Activated CD4-positive, alpha-beta memory T cell treated with anti-CD3 and anti-CD28 coated beads, Interleukin-2, amount 10 ng/mL, durations not matched to agents 7 days and 5 days (primary cell): ENCODE results near the gene MAP2K3. TPM values are rescaled to one million over a fixed set of nuclear protein-coding genes. Genes with fewer than 3 reads are reported as not detected.
"Not testable (repeated sequence)": the region's sequence is repeated elsewhere in the genome, so short reads cannot be mapped to it uniquely, and the experiment has no call there.

Experiments
- CTCF ChIA-PET: fragments of 350-600 bp; sonication (Branson Sonifier 250); formaldehyde crosslinking; loops from one replicate; lab custom pipeline; 2021; ENCODE audit warnings: antibody characterized with exemption, inconsistent platforms; lab: Charles Lee
- POLR2A ChIA-PET: fragments of 350-600 bp; sonication (Branson Sonifier 250); formaldehyde crosslinking; loops from one replicate; lab custom pipeline; 2021; ENCODE audit warnings: antibody characterized with exemption; lab: Charles Lee
- DNase-seq: peaks from one replicate; pipeline ENCODE4 v3.0.0-alpha.2; 2020
- H3K27ac Mint-ChIP-seq: one replicate; pipeline ENCODE4 v1.8.0; 2021; ENCODE audit warnings: mild to moderate bottlenecking, mixed read lengths
- H3K27me3 Mint-ChIP-seq: one replicate; pipeline ENCODE4 v1.8.0; 2021; ENCODE audit warnings: mixed read lengths
- H3K36me3 Mint-ChIP-seq: one replicate; pipeline ENCODE4 v1.8.0; 2021; ENCODE audit warnings: low read depth, mixed read lengths
- H3K4me1 Mint-ChIP-seq: one replicate; pipeline ENCODE4 v1.8.0; 2021; ENCODE audit warnings: mixed read lengths
- H3K4me3 Mint-ChIP-seq: one replicate; pipeline ENCODE4 v1.8.0; 2021; ENCODE audit warnings: mild to moderate bottlenecking, mixed read lengths
- H3K9me3 Mint-ChIP-seq: one replicate; pipeline ENCODE4 v1.8.0; 2021; ENCODE audit warnings: mixed read lengths
- total RNA-seq, 2 experiments: library from RNA; stranded (reverse); gene quantifications; one replicate each; pipeline ENCODE4 v1.2.3, GENCODE V29; 2021

MAP2K3 gene
- total RNA-seq, 2 experiments from 2014 or later: 74.2 to 76.0 TPM

DNA sequence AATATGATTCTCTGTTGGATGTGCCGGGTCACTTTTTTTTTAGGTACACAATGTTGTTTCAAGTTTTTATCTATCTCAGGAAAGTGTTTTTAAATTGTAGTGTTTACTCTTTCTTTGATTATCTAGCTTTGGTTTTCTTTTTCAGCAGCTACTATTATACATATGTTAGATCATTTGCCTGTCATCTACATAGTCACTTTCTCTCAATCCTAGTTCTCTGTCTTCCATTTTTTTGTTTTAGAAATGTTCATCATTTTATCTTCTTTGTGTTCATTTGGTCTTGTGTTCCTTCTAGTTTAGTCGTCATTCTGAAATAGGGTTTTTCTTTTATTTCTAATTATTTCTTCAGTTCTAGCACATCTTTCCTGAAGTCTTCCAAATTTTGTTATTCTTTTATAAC lies 44.3 kb downstream of the MAP2K3 start:
- DNase-seq, CTCF ChIA-PET, H3K9me3 Mint-ChIP-seq, H3K27ac Mint-ChIP-seq, POLR2A ChIA-PET, H3K4me3 Mint-ChIP-seq, H3K27me3 Mint-ChIP-seq, H3K4me1 Mint-ChIP-seq, H3K36me3 Mint-ChIP-seq: not testable (repeated sequence)

DNA sequence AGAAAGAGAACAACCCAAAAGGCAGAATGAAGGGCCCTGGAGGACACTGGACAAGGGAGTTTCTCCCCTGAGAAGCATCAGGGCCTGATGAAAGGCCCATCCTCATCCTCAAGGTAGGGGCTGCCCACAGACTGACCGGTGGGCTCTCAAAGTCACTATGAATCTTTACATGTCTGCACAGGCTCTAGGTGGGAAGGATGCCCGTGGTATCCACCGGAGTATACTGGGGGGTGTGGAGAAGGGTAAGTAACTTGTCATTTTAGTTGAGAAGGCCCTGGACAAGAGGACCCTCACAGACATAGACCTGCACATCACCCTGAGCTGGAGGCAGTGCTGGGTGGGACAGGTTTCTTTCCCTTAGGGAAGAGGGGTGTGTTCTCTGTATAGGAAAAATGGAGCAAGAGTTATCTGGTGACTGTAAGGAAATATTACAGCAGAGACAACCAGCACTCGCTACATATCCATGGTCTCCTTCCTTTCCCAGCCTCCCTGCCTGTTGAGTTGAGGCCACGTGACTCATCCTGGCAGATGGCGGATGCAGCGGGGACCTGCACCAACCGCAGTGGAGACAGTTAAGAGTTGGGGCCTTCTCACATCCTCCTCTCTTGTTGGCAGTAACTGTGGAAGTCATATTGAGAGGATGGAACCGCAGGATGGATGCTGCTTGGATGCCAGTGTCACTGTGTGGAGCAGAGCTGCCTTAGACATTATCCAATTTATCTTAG lies 46.1 kb downstream of the MAP2K3 start:
- ChIA-PET POLR2A (no interaction called here), CTCF (no interaction called here)
- no peak overlapping the region for H3K27ac Mint-ChIP-seq

DNA sequence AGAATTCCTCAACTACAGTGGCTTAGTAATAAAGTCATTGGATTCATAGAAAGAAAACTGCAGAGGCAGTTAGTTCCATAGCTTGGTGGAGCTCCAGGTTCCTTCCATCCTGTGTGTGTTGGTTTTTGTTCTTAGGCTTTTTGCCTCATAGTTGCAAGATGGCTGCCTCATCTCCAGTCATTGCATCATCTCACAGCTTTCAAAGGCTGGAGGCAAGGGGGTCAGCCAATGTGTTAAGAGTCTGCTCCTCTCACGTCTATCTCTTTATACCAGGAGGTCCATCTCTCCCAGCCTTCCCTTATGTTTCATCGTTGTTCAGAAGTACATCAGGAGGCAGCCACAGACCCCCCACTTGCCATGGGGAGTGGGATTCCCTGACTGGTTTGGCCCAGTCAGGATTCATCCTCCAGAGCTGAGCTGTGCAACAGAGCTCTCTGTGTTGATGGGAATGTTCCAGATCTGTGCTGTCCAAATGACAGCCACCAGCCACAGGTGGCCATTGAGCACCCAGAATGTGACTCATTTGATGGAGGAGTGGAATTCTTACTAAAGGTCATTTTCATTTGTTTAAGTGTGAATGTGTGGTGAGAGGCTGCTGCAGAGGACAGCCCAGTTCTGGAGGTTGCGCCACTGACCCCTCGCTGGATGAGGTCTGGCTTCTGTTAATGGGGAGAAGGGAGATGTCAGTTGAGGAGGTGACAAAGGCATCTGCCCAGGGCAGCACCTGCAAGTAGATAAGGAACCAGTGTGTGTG lies 52.2 kb downstream of the MAP2K3 start:
- POLR2A ChIA-PET, CTCF ChIA-PET, DNase-seq, H3K9me3 Mint-ChIP-seq, H3K27me3 Mint-ChIP-seq, H3K36me3 Mint-ChIP-seq, H3K4me1 Mint-ChIP-seq, H3K4me3 Mint-ChIP-seq, H3K27ac Mint-ChIP-seq: not testable (repeated sequence)

More for the DNA sequence above, 46.1 kb downstream of the MAP2K3 start:
- Mint-ChIP-seq H3K4me1 (peaks cover 2% of the 10 kb centered on the region), H3K4me3 (no peak overlapping the region), H3K36me3 (no peaks in the 10 kb centered on the region), H3K27me3 (peaks cover 6% of the 10 kb centered on the region), H3K9me3 (no peaks in the 10 kb centered on the region)
- DNase-seq: no peak

DNA sequence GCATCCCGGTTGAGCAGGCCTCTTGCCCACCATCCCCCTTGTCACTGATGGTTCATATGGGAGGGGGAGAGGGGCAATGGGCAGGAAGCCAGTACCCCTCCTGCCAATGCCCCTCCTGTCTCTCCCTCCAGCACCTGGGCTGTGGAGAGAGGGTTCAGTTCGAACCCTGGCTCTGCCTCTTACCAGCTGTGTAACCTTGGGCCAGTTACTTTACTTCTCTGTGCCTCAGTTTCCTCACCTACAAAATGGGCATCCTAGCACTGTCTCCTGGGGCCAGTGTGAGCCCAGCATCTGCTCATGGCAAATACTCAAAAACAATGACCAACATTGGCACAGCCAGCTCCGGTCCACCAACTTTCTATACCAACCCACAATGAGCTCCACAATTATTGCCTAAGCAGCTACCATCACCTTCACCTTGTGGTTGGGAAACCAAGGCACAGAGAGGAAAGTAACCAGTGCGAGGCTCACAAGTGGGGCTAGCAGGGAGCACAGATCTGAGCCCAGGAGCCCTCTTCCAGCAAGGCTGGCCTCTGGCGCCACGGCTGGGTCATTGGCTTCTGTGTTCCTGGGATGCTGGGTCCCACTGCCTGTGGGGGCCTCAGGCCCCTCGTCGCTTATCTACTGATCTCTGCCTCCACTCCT lies 53.6 kb downstream of the MAP2K3 start:
- H3K4me3 Mint-ChIP-seq, DNase-seq, CTCF ChIA-PET, POLR2A ChIA-PET, H3K4me1 Mint-ChIP-seq, H3K27ac Mint-ChIP-seq, H3K27me3 Mint-ChIP-seq, H3K9me3 Mint-ChIP-seq, H3K36me3 Mint-ChIP-seq: not testable (repeated sequence)

DNA sequence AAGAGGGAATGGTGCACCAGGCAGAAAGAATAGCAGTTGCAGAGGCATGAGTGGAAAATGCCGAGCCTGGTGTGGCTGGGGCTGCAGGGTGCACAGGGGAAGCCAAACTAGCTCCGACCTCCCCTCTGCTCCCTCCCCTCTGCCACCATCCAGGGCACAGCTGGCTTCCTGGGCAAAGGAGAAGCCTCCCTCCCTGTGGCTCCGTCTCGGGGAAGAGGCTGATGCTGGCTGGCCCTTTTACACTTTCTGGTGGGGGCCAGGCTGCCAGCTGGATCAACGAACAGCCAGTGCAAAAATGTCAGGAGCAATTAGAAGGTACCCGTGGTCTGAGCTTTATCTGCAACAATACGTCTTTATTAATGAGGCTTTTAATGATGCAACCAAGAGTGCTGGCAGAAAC lies 54.5 kb downstream of the MAP2K3 start:
- Mint-ChIP-seq H3K27me3 (no peaks in the 10 kb centered on the region), H3K4me1 (no peaks in the 10 kb centered on the region), H3K36me3 (no peaks in the 10 kb centered on the region), H3K27ac (no peak overlapping the region), H3K9me3 (no peaks in the 10 kb centered on the region), H3K4me3 (no peak overlapping the region)
- ChIA-PET CTCF (no interaction called here), POLR2A (no interaction called here)
- no peak for DNase-seq

DNA sequence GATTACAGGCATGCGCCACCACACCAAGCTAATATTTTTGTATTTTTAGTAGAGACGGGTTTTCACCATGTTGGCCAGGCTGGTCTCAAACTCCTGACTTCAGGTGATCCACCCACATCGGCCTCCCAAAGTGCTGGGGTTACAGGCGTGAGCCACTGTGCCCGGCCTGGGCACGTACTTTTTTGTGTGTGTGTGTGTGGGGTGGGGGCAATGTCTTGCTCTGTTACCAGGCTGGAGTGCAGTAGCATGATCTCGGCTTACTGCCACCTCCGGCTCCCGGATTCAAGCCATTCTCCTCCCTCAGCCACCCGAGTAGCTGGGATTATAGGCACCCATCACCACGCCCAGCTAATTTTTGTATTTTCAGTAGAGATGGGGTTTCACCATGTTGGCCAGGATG lies 55.1 kb downstream of the MAP2K3 start:
- H3K27ac Mint-ChIP-seq, POLR2A ChIA-PET, DNase-seq, H3K4me3 Mint-ChIP-seq, CTCF ChIA-PET, H3K27me3 Mint-ChIP-seq, H3K36me3 Mint-ChIP-seq, H3K9me3 Mint-ChIP-seq, H3K4me1 Mint-ChIP-seq: not testable (repeated sequence)

DNA sequence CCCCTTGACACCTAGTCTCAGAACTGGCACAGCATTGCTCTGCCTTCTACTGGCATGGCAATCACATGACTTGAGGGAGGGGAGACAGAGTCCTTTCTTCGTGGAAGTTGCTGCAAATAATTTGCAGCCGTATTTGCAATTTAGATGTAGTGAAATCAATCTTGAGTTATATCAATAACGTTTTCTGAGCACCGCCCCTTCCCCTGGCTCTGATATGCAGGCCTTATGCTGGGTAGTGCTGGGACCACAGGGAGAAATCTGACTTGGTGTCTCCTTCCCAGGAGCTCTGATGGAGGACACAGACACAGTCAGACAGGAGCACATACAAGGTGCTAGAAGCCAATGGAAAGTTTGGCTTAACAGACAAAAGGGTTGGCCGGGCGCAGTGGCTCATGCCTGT lies 55.9 kb downstream of the MAP2K3 start:
- H3K9me3 Mint-ChIP-seq, H3K27ac Mint-ChIP-seq, POLR2A ChIA-PET, CTCF ChIA-PET, H3K4me1 Mint-ChIP-seq, H3K27me3 Mint-ChIP-seq, H3K36me3 Mint-ChIP-seq, DNase-seq, H3K4me3 Mint-ChIP-seq: not testable (repeated sequence)

DNA sequence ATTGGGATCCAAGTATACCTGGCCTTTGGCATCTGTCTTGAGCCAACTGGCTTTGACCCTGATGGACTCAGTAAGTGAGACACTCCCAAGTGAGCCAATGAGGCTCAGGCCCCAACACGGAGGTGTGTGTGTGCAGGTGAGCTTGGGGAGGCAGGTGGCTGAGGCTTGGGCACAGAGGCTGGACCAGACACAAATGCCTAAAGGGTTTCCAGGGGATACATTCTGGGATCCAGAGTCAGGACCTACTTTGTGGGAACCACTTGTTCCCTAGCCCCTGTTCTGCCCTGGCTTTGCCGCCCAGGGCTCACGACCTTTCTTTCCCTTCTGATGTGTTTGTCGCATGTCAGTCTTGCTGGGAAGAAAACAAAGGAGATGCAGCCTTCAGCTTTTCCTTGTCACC lies 56.8 kb downstream of the MAP2K3 start:
- H3K27ac Mint-ChIP-seq, H3K36me3 Mint-ChIP-seq, CTCF ChIA-PET, POLR2A ChIA-PET, H3K4me3 Mint-ChIP-seq, DNase-seq, H3K9me3 Mint-ChIP-seq, H3K4me1 Mint-ChIP-seq, H3K27me3 Mint-ChIP-seq: not testable (repeated sequence)

DNA sequence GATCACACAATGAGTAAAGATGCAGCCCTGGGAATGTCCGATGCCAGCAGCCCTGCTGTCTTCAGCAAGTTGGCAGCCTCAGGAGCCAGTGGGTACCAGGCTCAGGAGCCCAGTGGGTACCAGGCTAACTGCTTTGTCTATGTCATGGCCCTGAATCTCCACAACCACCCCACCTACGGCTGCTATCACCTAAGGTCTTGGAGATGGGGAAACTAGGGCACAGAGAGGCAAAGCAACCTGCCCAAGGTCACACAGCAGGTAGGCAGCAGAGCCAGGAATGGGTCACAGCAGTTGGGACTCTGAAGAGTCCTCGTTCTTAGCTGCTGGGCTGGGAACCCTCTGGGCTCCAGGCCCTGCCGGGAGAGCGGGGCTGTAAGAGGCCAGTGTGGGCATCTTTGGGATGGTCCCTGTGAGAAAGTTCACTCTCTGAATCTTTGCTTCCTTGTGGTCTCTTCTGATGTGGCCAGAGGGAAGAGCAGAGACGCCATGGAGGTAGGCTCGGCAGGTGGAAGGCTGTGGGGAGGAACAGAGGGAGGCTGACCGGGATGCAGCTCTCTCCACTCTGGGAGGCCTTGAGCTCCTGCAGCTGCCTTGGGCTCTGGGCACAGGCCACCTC lies 57.5 kb downstream of the MAP2K3 start:
- CTCF ChIA-PET, H3K36me3 Mint-ChIP-seq, H3K27me3 Mint-ChIP-seq, DNase-seq, POLR2A ChIA-PET, H3K27ac Mint-ChIP-seq, H3K4me3 Mint-ChIP-seq, H3K4me1 Mint-ChIP-seq, H3K9me3 Mint-ChIP-seq: not testable (repeated sequence)

DNA sequence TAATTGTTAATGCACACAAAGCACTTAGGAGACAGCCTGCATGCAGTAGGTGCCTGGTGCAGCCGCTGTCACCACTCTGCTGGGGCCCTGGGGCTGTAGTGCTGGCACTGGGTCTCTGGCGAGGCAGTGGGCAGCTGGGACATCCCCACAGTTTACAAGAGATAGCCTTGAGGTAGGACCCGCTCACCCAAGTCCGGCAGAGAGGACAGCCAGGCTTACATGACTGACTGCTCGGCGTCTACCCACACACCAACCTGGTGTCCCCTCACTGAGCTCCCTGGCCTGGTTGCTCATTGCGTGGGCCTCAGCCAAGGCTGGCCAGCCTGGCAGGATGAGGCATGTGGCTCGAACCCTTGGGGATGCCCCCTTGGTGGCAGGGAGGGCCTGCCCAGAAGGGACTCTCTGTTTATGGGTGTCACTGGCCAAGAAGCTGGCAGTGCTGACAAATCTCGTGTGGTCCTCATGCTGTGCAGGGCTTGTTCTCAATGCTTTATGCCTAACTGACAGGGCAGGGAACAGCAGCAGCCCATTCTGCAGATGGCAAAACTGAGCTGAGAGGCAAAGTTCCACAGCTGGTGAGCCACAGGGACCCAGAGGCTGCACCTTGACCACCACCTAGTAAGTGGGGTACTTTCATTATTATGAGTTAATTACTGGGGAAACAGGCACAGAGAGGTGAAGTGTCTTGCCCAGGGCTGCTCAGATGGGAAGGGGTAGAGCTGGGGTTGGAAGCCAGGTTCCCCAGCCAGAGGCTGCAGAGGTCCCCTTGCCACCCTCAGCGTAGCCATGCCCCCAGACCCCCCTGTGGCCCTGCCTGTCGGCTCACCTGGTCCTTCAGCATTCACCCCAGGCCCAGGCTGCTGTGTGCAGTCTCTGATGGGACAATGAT lies 58.8 kb downstream of the MAP2K3 start:
- POLR2A ChIA-PET, H3K4me1 Mint-ChIP-seq, H3K27ac Mint-ChIP-seq, H3K27me3 Mint-ChIP-seq, CTCF ChIA-PET, H3K9me3 Mint-ChIP-seq, H3K36me3 Mint-ChIP-seq, H3K4me3 Mint-ChIP-seq, DNase-seq: not testable (repeated sequence)

DNA sequence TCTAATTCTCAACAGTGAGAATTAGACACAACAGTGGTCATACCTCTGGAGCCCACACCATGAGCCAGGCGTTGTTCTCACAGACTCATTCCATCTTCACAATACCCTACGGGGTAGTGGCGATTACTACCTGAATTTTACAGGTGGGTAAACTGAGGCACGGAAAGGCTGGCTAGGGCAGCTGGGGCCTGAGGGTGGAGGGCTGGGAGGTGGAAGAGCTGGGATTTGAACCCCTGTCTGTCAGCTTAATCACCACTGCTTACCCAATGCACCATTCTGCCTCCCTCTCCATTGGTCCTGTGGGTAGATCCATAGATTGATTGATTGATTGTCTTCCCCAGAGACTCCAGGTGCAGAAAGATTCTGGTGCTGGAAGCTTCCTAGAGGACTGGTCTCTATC lies 60.3 kb downstream of the MAP2K3 start:
- H3K9me3 Mint-ChIP-seq, H3K36me3 Mint-ChIP-seq, H3K27ac Mint-ChIP-seq, H3K27me3 Mint-ChIP-seq, H3K4me1 Mint-ChIP-seq, CTCF ChIA-PET, POLR2A ChIA-PET, DNase-seq, H3K4me3 Mint-ChIP-seq: not testable (repeated sequence)

DNA sequence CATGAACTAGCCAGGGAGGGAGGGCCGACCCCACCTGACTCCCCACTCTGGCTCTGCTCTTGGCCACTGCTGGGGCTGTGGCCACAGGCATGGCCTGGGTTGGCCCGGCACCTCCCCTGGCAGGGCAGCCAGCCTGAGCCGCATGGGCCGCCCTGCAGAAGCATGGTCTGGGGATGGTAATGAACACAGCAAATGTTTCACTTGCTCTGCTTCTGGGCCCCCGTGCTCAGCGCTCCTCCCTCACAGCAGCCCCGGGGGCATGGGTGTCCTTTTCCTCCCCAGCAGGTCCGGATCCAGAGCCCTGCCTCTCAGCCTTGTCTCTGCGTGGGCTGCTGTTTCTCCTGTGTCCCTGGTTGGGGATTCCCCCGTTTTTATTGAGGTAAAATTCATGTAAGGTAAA lies 60.7 kb downstream of the MAP2K3 start:
- Mint-ChIP-seq H3K27me3 (no peaks in the 10 kb centered on the region), H3K36me3 (no peaks in the 10 kb centered on the region), H3K27ac (no peak overlapping the region), H3K9me3 (peaks cover 2% of the 10 kb centered on the region), H3K4me3 (no peak overlapping the region), H3K4me1 (peaks cover 4% of the 10 kb centered on the region)
- POLR2A ChIA-PET: no interaction called here
- CTCF ChIA-PET: no interaction called here
- DNase-seq: no peak

DNA sequence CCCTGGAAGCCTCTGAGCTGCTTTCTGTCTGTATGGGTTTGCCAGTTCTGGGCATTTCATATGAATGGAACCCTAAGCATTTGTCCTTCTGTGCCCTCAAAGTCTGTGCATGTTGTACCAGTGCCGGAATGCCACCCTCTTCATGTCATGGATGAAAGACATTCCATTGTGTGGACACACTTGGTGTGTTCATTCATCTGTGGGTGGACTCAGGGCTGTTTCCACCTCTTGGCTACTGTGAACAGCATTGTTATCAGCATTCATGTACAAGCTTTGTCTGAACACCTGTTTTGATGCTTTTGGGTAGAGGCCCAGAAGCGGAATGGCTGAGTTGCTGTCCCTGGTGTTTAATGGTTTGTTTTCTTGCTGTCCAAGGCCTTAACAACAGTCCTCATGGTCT lies 61.6 kb downstream of the MAP2K3 start:
- CTCF ChIA-PET, H3K36me3 Mint-ChIP-seq, H3K4me1 Mint-ChIP-seq, DNase-seq, H3K27me3 Mint-ChIP-seq, H3K9me3 Mint-ChIP-seq, POLR2A ChIA-PET, H3K4me3 Mint-ChIP-seq, H3K27ac Mint-ChIP-seq: not testable (repeated sequence)
